GM23338 (cell line): Measurements from ENCODE around the gene CAPZA1. TPM values are rescaled to one million over a fixed set of nuclear protein-coding genes. Genes with fewer than 3 reads are reported as not detected.

Experiments used
- ATAC-seq: fragments of 200-7000 bp; cut with Tn5 transposase; 3 replicates; pipeline ENCODE4 v1.9.1; 2020
- DNase-seq: peaks from one replicate; pipeline ENCODE4 v3.0.0-alpha.2; 2015; ENCODE audit warnings: low spot score
- H2AFZ ChIP-seq: fragments of 200-600 bp; sonication (generic); 2 replicates; pipeline ENCODE4 v1.8.0; 2016; ENCODE audit warnings: antibody characterized with exemption, mild to moderate bottlenecking, moderate library complexity
- H3F3A ChIP-seq: fragments of 200-600 bp; sonication (generic); replicated peaks from 2 replicates; pipeline ENCODE4 v1.8.0; 2017; ENCODE audit warnings: antibody characterized with exemption, mixed run types, low read depth
- H3K27ac ChIP-seq: fragments of 200-600 bp; sonication (generic); 2 replicates; pipeline ENCODE4 v1.6.1; 2016; ENCODE audit warnings: low read depth
- H3K27me3 ChIP-seq: fragments of 200-600 bp; sonication (generic); 2 replicates; pipeline ENCODE4 v1.8.0; 2016; ENCODE audit warnings: mild to moderate bottlenecking, mixed run types, moderate library complexity; ENCODE audit not compliant: insufficient read depth
- H3K36me3 ChIP-seq: fragments of 200-600 bp; sonication (generic); 2 replicates; pipeline ENCODE4 v1.8.0; 2016; ENCODE audit warnings: mild to moderate bottlenecking; ENCODE audit not compliant: insufficient read depth
- H3K4me1 ChIP-seq: fragments of 200-600 bp; sonication (generic); 2 replicates; pipeline ENCODE4 v1.8.0; 2016; ENCODE audit warnings: mild to moderate bottlenecking, moderate library complexity; ENCODE audit not compliant: insufficient read depth
- H3K4me2 ChIP-seq: fragments of 200-600 bp; sonication (generic); 2 replicates; pipeline ENCODE4 v1.7.1; 2017; ENCODE audit warnings: mixed run types
- H3K4me3 ChIP-seq: fragments of 200-600 bp; sonication (generic); 2 replicates; pipeline ENCODE4 v1.6.1; 2016; ENCODE audit warnings: mixed run types
- H3K79me2 ChIP-seq: fragments of 200-600 bp; sonication (generic); replicated peaks from 2 replicates; pipeline ENCODE4 v1.8.0; 2017; ENCODE audit warnings: mild to moderate bottlenecking; ENCODE audit not compliant: insufficient read depth
- H3K9me2 ChIP-seq: fragments of 200-600 bp; sonication (generic); 2 replicates; pipeline ENCODE4 v1.8.0; 2017; ENCODE audit not compliant: insufficient read depth
- H4K20me1 ChIP-seq: fragments of 200-600 bp; sonication (generic); replicated peaks from 2 replicates; pipeline ENCODE4 v1.8.0; 2017; ENCODE audit warnings: mild to moderate bottlenecking; ENCODE audit not compliant: insufficient read depth
- H3K27ac Mint-ChIP-seq: 2 replicates; pipeline ENCODE4 v1.8.0; 2020; ENCODE audit warnings: inconsistent platforms, mild to moderate bottlenecking, moderate library complexity, mixed read lengths
- H3K27me3 Mint-ChIP-seq: 3 replicates; pipeline ENCODE4 v1.8.0; 2022; ENCODE audit warnings: low read depth, mild to moderate bottlenecking, moderate library complexity, mixed read lengths, inconsistent platforms; ENCODE audit not compliant: insufficient read depth, poor library complexity
- H3K36me3 Mint-ChIP-seq: 3 replicates; pipeline ENCODE4 v1.8.0; 2021; ENCODE audit warnings: low read depth, mild to moderate bottlenecking, inconsistent platforms, moderate library complexity, mixed read lengths
- H3K4me1 Mint-ChIP-seq: 3 replicates; pipeline ENCODE4 v1.8.0; 2020; ENCODE audit warnings: mild to moderate bottlenecking, inconsistent platforms, mixed read lengths
- H3K4me3 Mint-ChIP-seq: 3 replicates; pipeline ENCODE4 v1.8.0; 2021; ENCODE audit warnings: moderate library complexity, mild to moderate bottlenecking, inconsistent platforms, mixed read lengths
- H3K9me3 Mint-ChIP-seq: 3 replicates; pipeline ENCODE4 v1.8.0; 2020; ENCODE audit warnings: moderate library complexity, mild to moderate bottlenecking, inconsistent platforms, mixed read lengths
- CREB1 ChIP-seq: fragments of 250-450 bp; sonication (Bioruptor Pico); IDR thresholded peaks from 2 replicates; pipeline ENCODE4 v1.5.0; 2020; ENCODE audit warnings: low read depth, mild to moderate bottlenecking, moderate library complexity
- NANOG ChIP-seq: IDR thresholded peaks from 2 replicates; pipeline ENCODE4 v1.6.1; 2016; ENCODE audit warnings: antibody characterized with exemption, borderline replicate concordance
- polyA plus RNA-seq: library from polyadenylated mRNA; unstranded; fragments of >200 nt; fragmentation: Nextera tagmentation; extraction: Ambion mirVana; gene quantifications from 2 replicates; pipeline ENCODE4 v1.2.1, GENCODE V29; 2016
- total RNA-seq: library from RNA; depleted of rRNA; stranded (reverse); fragments of >200 nt; shearing (Covaris generic); gene quantifications from 2 replicates; pipeline ENCODE4 v1.2.3, GENCODE V29; 2014
- TF ChIP-seq, protein P1 (sequence below): fragments of 250-450 bp; sonication (Bioruptor Pico); IDR thresholded peaks from 2 replicates; pipeline ENCODE4 v1.5.0; 2020; ENCODE audit warnings: mild to moderate bottlenecking, moderate library complexity
- TF ChIP-seq, protein P2 (sequence below): IDR thresholded peaks from one replicate; pipeline ENCODE4 v1.6.1; 2018; ENCODE audit warnings: antibody characterized with exemption; ENCODE audit not compliant: unreplicated experiment
- TF ChIP-seq, protein P3 (sequence below): IDR thresholded peaks from 2 replicates; pipeline ENCODE4 v1.6.1; 2016; ENCODE audit warnings: antibody characterized with exemption

The CAPZA1 gene
- total and polyA plus RNA-seq, 2 experiments from 2014 or later = 147 to 182 TPM

DNA sequence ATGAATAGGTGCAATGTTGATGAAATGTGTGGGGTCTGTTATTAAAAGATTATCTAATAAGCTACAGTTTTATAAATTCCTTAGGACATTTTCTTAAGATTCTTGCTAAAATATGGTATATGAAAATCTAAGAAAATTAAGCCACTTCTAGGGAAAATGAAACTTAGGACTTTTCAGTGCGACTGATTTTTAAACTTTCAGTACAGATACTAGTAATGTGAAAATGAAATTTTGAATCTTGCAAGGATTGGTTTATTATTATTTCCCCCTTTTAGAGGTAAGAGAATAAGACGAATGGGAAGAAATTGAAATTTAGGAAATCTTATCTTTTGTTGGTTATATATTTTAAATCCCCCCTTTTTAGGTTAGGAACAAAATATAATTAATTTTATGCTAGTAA lies 16.4 kb downstream of the CAPZA1 start (continued):
- TF ChIP-seq, protein P1, sequence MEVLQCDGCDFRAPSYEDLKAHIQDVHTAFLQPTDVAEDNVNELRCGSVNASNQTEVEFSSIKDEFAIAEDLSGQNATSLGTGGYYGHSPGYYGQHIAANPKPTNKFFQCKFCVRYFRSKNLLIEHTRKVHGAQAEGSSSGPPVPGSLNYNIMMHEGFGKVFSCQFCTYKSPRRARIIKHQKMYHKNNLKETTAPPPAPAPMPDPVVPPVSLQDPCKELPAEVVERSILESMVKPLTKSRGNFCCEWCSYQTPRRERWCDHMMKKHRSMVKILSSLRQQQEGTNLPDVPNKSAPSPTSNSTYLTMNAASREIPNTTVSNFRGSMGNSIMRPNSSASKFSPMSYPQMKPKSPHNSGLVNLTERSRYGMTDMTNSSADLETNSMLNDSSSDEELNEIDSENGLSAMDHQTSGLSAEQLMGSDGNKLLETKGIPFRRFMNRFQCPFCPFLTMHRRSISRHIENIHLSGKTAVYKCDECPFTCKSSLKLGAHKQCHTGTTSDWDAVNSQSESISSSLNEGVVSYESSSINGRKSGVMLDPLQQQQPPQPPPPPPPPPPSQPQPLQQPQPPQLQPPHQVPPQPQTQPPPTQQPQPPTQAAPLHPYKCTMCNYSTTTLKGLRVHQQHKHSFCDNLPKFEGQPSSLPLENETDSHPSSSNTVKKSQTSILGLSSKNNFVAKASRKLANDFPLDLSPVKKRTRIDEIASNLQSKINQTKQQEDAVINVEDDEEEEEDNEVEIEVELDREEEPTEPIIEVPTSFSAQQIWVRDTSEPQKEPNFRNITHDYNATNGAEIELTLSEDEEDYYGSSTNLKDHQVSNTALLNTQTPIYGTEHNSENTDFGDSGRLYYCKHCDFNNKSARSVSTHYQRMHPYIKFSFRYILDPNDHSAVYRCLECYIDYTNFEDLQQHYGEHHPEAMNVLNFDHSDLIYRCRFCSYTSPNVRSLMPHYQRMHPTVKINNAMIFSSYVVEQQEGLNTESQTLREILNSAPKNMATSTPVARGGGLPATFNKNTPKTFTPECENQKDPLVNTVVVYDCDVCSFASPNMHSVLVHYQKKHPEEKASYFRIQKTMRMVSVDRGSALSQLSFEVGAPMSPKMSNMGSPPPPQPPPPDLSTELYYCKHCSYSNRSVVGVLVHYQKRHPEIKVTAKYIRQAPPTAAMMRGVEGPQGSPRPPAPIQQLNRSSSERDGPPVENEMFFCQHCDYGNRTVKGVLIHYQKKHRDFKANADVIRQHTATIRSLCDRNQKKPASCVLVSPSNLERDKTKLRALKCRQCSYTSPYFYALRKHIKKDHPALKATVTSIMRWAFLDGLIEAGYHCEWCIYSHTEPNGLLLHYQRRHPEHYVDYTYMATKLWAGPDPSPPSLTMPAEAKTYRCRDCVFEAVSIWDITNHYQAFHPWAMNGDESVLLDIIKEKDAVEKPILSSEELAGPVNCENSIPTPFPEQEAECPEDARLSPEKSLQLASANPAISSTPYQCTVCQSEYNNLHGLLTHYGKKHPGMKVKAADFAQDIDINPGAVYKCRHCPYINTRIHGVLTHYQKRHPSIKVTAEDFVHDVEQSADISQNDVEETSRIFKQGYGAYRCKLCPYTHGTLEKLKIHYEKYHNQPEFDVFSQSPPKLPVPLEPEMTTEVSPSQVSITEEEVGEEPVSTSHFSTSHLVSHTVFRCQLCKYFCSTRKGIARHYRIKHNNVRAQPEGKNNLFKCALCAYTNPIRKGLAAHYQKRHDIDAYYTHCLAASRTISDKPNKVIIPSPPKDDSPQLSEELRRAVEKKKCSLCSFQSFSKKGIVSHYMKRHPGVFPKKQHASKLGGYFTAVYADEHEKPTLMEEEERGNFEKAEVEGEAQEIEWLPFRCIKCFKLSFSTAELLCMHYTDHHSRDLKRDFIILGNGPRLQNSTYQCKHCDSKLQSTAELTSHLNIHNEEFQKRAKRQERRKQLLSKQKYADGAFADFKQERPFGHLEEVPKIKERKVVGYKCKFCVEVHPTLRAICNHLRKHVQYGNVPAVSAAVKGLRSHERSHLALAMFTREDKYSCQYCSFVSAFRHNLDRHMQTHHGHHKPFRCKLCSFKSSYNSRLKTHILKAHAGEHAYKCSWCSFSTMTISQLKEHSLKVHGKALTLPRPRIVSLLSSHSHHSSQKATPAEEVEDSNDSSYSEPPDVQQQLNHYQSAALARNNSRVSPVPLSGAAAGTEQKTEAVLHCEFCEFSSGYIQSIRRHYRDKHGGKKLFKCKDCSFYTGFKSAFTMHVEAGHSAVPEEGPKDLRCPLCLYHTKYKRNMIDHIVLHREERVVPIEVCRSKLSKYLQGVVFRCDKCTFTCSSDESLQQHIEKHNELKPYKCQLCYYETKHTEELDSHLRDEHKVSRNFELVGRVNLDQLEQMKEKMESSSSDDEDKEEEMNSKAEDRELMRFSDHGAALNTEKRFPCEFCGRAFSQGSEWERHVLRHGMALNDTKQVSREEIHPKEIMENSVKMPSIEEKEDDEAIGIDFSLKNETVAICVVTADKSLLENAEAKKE = no peak
- no peak for TF ChIP-seq CREB1

DNA sequence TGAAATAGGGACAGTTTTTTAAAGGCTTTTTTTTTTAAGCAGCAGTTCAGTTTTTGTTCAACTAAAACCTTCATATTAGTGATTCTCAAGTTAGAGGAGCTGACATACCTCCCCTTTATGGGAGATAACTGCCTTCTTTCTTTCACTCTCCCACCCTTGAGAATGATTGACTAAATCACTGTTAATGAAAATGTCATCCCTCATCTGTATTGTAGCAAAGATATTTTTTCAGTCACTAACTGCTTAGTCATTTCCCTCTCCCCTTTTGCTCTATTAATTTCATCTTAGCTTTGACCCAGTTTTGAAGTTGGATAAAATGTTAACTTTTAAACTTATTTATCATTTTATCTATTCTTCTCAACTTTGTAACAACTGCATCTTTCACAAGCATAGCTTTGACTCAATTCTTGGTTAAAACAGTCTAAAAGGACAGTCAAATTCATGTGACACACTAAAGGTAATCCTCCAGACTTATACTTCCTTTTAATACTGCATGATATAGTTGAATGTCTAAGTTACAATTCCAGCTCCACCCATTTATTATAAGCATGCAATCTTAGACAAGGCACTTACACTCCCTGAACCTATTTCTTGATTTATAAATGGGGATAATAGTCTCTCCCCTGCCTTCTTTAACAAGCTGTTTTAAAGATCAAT lies 17.1 kb downstream of the CAPZA1 start:
- no peaks in the 10 kb centered on the region for H3K9me2 ChIP-seq
- peaks cover 39% of the 10 kb centered on the region for H4K20me1 ChIP-seq
- no peaks in the 10 kb centered on the region; the same call in 2 of the 3 replicates for H3K4me1 Mint-ChIP-seq
- H3K27me3 Mint-ChIP-seq = no peaks in the 10 kb centered on the region
- 0 out of 2 replicates have a peak, but pooled peaks cover 5% of the 10 kb centered on the region for H3F3A ChIP-seq
- peaks cover 11% of the 10 kb centered on the region for H3K36me3 Mint-ChIP-seq
- no peak overlapping the region for H2AFZ ChIP-seq
- peaks cover 5% of the 10 kb centered on the region for H3K36me3 ChIP-seq
- H3K4me2 ChIP-seq = no peak overlapping the region
- H3K4me3 Mint-ChIP-seq = no peak overlapping the region
- no peaks in the 10 kb centered on the region for H3K27me3 ChIP-seq
- H3K27ac ChIP-seq = no peak overlapping the region
- no peak for ATAC-seq
- no peak overlapping the region for H3K4me3 ChIP-seq
- no peak overlapping the region for H3K27ac Mint-ChIP-seq
- peaks cover 4% of the 10 kb centered on the region; the same call in 1 of the 2 replicates for H3K4me1 ChIP-seq
- H3K79me2 ChIP-seq = peaks cover 91% of the 10 kb centered on the region
- DNase-seq = no peak
- peaks cover 6% of the 10 kb centered on the region; the same call in 2 of the 3 replicates for H3K9me3 Mint-ChIP-seq
- TF ChIP-seq, protein P2, sequence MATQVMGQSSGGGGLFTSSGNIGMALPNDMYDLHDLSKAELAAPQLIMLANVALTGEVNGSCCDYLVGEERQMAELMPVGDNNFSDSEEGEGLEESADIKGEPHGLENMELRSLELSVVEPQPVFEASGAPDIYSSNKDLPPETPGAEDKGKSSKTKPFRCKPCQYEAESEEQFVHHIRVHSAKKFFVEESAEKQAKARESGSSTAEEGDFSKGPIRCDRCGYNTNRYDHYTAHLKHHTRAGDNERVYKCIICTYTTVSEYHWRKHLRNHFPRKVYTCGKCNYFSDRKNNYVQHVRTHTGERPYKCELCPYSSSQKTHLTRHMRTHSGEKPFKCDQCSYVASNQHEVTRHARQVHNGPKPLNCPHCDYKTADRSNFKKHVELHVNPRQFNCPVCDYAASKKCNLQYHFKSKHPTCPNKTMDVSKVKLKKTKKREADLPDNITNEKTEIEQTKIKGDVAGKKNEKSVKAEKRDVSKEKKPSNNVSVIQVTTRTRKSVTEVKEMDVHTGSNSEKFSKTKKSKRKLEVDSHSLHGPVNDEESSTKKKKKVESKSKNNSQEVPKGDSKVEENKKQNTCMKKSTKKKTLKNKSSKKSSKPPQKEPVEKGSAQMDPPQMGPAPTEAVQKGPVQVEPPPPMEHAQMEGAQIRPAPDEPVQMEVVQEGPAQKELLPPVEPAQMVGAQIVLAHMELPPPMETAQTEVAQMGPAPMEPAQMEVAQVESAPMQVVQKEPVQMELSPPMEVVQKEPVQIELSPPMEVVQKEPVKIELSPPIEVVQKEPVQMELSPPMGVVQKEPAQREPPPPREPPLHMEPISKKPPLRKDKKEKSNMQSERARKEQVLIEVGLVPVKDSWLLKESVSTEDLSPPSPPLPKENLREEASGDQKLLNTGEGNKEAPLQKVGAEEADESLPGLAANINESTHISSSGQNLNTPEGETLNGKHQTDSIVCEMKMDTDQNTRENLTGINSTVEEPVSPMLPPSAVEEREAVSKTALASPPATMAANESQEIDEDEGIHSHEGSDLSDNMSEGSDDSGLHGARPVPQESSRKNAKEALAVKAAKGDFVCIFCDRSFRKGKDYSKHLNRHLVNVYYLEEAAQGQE = no peak
- TF ChIP-seq NANOG = no peak
- TF ChIP-seq, protein P3, sequence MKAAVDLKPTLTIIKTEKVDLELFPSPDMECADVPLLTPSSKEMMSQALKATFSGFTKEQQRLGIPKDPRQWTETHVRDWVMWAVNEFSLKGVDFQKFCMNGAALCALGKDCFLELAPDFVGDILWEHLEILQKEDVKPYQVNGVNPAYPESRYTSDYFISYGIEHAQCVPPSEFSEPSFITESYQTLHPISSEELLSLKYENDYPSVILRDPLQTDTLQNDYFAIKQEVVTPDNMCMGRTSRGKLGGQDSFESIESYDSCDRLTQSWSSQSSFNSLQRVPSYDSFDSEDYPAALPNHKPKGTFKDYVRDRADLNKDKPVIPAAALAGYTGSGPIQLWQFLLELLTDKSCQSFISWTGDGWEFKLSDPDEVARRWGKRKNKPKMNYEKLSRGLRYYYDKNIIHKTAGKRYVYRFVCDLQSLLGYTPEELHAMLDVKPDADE = no peak
